ENCODE measurements around the gene CBX8. TPM values are rescaled to one million over a fixed set of nuclear protein-coding genes. Genes with fewer than 3 reads are reported as not detected.

The CBX8 gene
- total RNA-seq, 4 donors from 2014 or later, result 2.3 to 6.4 (median 3.1) TPM

DNA sequence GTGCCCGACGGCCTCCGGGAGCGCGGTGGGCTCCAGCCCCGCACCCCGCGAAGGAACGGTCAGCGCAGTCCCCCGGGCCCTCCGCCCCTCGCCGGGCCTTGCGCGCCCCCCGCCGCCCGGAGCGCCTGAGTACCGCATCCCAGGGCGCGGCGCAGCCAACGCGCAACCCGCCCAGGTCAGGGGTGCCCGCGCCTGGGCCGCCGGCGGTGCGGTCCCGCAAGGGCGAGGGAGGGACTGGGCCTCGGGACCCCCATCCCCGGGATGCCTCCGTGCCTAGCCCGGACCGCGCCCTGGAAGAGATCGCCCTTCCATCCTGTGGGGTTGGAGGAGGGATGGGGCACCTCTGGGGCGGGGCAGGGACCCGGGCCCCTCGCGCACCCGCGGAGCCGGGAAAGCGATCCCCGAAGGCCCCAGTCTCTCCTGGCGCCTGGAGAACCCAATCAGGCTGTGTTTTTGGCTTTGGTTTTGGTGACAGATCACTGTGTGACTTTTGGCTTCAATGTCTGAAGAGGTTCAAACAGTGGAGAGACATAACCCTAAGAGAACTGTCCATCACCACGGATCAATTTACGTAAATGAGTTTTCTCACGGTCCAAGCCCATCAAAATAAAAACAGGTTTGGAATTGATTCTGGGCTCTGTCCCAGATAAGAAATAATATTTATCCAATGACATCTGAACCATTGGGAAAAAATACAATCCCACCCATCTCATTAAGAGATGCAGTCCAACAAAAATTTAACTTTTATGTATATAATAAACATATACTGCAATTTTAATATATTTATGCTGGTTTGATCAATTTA, 48.4 kb downstream of the CBX8 start:
- TF ChIP-seq POLR2A (IDR thresholded peaks at IDR 0.05), result no peak
- TF ChIP-seq, protein P1, sequence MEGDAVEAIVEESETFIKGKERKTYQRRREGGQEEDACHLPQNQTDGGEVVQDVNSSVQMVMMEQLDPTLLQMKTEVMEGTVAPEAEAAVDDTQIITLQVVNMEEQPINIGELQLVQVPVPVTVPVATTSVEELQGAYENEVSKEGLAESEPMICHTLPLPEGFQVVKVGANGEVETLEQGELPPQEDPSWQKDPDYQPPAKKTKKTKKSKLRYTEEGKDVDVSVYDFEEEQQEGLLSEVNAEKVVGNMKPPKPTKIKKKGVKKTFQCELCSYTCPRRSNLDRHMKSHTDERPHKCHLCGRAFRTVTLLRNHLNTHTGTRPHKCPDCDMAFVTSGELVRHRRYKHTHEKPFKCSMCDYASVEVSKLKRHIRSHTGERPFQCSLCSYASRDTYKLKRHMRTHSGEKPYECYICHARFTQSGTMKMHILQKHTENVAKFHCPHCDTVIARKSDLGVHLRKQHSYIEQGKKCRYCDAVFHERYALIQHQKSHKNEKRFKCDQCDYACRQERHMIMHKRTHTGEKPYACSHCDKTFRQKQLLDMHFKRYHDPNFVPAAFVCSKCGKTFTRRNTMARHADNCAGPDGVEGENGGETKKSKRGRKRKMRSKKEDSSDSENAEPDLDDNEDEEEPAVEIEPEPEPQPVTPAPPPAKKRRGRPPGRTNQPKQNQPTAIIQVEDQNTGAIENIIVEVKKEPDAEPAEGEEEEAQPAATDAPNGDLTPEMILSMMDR (IDR thresholded peaks at IDR 0.05), result no peak
- no peak for TF ChIP-seq POLR2AphosphoS5 (IDR thresholded peaks at IDR 0.05)
- TF ChIP-seq EP300 (IDR thresholded peaks at IDR 0.05), result no peak
- Histone ChIP-seq H3K36me3 (no peaks in the 10 kb centered on the region), H3K27me3 (peaks cover 82% of the 10 kb centered on the region), H3K4me3 (no peak overlapping the region), H3K27ac (no peak overlapping the region), H3K4me1 (peaks cover 18% of the 10 kb centered on the region), H3K9me3 (no peaks in the 10 kb centered on the region)
- 33% methylated on average over 4 of the region's 55 CpGs for WGBS
- DNase-seq (ENCODE audit: low spot score in 2 of 2), result no peak

DNA sequence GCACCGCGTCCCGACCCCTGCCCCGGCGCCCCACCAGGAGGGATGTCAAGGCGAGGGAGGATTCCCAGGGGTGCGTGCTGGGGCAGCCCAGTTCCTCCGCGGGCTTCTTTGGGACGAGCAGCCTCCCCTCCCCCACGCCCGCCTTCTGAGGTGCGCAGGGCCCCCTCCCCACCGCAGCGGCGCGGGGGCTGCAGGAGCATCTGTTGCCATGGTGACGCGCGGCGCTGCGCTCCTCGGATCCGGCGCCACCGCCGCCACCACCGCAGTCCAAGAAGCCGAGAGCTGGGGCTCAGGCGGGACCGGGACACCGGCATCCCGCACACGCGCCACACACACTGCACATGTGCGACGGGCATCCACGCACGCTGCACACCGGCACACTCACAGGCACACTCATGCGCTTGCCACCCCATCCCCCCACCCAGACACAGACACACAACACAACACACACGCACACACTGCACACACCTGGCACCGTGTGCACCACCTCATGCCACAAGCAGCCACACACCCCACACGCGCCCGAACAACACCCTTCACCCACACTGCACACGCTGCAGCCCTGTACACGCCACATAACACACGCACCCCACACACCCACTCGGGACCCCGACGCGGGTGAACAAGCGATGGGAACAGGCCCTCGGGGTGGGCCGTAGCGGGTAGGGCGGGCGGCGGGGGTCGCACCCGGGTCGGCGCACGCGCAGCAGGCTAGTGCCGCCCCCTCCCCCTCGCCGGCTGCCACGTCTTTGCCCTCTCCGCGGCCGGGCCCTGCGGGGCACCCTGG, 49.2 kb downstream of the CBX8 start:
- Histone ChIP-seq H3K9me3 (no peaks in the 10 kb centered on the region), H3K27ac (no peak overlapping the region), H3K4me1 (peaks cover 18% of the 10 kb centered on the region), H3K36me3 (no peaks in the 10 kb centered on the region), H3K27me3 (peaks cover 78% of the 10 kb centered on the region), H3K4me3 (no peak overlapping the region)
- DNase-seq (ENCODE audit: low spot score in 2 of 2), result no peak
- TF ChIP-seq EP300 (IDR thresholded peaks at IDR 0.05), result no peak
- TF ChIP-seq POLR2AphosphoS5 (IDR thresholded peaks at IDR 0.05), result no peak
- TF ChIP-seq, protein P1 (IDR thresholded peaks at IDR 0.05), result no peak
- no peak for TF ChIP-seq POLR2A (IDR thresholded peaks at IDR 0.05)
- under 1% methylated on average over 21 of the region's 74 CpGs for WGBS

DNA sequence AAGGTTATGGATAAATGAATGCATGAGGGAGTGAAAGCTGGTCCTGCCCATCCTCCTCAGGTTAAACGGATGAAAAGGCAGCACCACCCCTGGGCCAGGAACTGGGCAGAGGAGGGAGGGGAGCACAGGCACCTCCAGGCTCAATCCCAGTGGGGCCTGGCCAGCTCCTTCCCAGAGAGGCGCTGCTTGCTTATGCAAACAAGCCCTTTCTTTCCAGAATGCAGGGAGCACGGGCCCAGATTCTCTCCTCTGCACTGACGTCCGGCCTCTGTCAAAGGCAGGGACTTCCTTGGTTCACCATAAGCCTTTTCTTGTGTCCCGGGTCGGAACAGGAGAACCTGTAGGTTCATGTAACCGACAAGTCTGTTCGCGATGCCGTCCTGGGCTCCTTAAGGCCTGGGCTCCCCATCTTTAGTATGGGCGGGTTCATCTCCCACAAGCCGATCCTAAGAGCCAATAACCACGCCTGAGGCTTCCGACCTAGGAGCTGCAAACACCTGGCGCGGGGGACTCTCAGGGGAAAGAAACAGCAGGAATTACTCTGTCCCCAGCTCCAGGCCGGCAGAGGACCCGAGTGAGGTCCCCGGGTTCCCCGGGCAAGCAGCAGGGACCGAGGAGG, 49.9 kb downstream of the CBX8 start:
- H3K36me3 ChIP-seq, result no peaks in the 10 kb centered on the region
- no peak for DNase-seq (ENCODE audit: low spot score in 2 of 2)
- no peak overlapping the region for H3K4me3 ChIP-seq
- no peaks in the 10 kb centered on the region for H3K9me3 ChIP-seq
- TF ChIP-seq, protein P1 (IDR thresholded peaks at IDR 0.05), result no peak
- no peak for TF ChIP-seq POLR2AphosphoS5 (IDR thresholded peaks at IDR 0.05)
- no peak for TF ChIP-seq POLR2A (IDR thresholded peaks at IDR 0.05)
- TF ChIP-seq EP300 (IDR thresholded peaks at IDR 0.05), result no peak
- peaks cover 78% of the 10 kb centered on the region for H3K27me3 ChIP-seq
- H3K27ac ChIP-seq, result no peak overlapping the region
- H3K4me1 ChIP-seq, result peaks cover 22% of the 10 kb centered on the region
- WGBS, result no CpG with 5 or more reads among the region's 22 CpGs

DNA sequence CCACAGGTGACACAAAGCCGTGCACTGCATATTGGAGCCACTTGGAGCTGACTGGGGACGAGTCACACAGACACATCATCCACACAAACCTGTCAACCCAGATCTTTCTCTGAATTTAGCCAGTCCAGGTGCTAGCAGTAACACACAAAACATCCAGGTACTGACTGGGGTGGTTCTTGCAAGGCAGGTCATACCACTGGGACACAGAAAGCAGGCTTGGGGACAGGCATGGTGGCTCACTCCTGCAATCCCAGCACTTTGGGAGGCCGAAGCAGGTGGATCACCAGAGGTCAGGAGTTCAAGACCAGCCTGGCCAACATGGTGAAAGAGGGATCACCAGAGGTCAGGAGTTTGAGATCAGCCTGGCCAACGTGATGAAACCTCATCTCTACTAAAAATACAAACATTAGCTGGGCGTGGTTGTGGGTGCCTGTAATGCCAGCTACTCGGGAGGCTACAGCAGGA, 51.2 kb downstream of the CBX8 start:
- Histone ChIP-seq H3K27me3 (peaks cover 78% of the 10 kb centered on the region), H3K9me3 (no peaks in the 10 kb centered on the region), H3K4me1 (peaks cover 29% of the 10 kb centered on the region), H3K36me3 (no peaks in the 10 kb centered on the region), H3K27ac (no peak overlapping the region), H3K4me3 (no peak overlapping the region)
- TF ChIP-seq POLR2A (IDR thresholded peaks at IDR 0.05) (no peak), EP300 (IDR thresholded peaks at IDR 0.05) (no peak), POLR2AphosphoS5 (IDR thresholded peaks at IDR 0.05) (no peak)
- TF ChIP-seq, protein P1 (IDR thresholded peaks at IDR 0.05), result no peak
- WGBS, result 36% methylated on average over 4 of the region's 6 CpGs
- DNase-seq (ENCODE audit: low spot score in 2 of 2), result no peak
